Heart right ventricle (tissue), 16 donors: Measurements from ENCODE around the gene POPDC2. TPM values are rescaled to one million over a fixed set of nuclear protein-coding genes. Genes with fewer than 3 reads are reported as not detected.

Experiments
- ATAC-seq, 8 donors: fragments of 200-7000 bp; cut with Tn5 transposase; one replicate each; pipeline ENCODE4 v1.9.1; 2020; ENCODE audit warnings: mild to moderate bottlenecking in 8 of 8, moderate library complexity in 8 of 8, moderate number of reproducible peaks in 1 of 8
- DNase-seq, 2 donors: peaks; one replicate each; pipeline ENCODE4 v3.0.0-alpha.2; 2020
- H3K27ac ChIP-seq, 10 donors: fragments of 200-600 bp; sonication (generic) in 2 of 10; one replicate each; pipeline versions ENCODE4 v1.5.0 to v1.8.0; 2020 to 2022; ENCODE audit warnings: mild to moderate bottlenecking in 3 of 10
- H3K27me3 ChIP-seq, 7 donors: fragments of 200-600 bp; one replicate each; pipeline ENCODE4 v1.8.0; 2021 to 2022; ENCODE audit warnings: mild to moderate bottlenecking in 2 of 7
- H3K36me3 ChIP-seq, 9 donors: fragments of 200-600 bp; sonication (generic) in 1 of 9; one replicate each; pipeline versions ENCODE4 v1.5.0 to v1.8.0; 2020 to 2022; ENCODE audit warnings: mild to moderate bottlenecking in 2 of 9
- H3K4me1 ChIP-seq, 9 donors: fragments of 200-600 bp; sonication (generic) in 1 of 9; one replicate each; pipeline versions ENCODE4 v1.5.0 to v1.8.0; 2020 to 2022; ENCODE audit warnings: mild to moderate bottlenecking in 4 of 9
- H3K4me3 ChIP-seq, 10 donors: fragments of 200-600 bp; sonication (generic) in 2 of 10; one replicate each; pipeline versions ENCODE4 v1.5.0 to v1.8.0; 2020 to 2022; ENCODE audit warnings: mild to moderate bottlenecking in 7 of 10, moderate library complexity in 2 of 10
- H3K9me3 ChIP-seq, 11 donors: fragments of 200-600 bp in 10 of 11; sonication (generic) in 2 of 11; one replicate each; pipeline versions ENCODE4 v1.5.0 to v1.8.0; 2013 to 2022; ENCODE audit warnings: mild to moderate bottlenecking in 2 of 11, control low read depth in 1 of 11, moderate library complexity in 1 of 11
- CTCF ChIP-seq, 9 donors: fragments of 200-600 bp; sonication (generic) in 2 of 9; IDR thresholded peaks; one replicate each; pipeline versions ENCODE4 v1.5.0 to v1.8.0; 2021 to 2022; ENCODE audit warnings: antibody characterized with exemption in 9 of 9, mild to moderate bottlenecking in 5 of 9, moderate library complexity in 1 of 9
- WGBS, 2 donors: extraction: QIAGEN DNeasy Blood & Tissue Kit; methylation state at CpG; one replicate each; pipeline ENCODE4 v1.1.7; 2013; ENCODE audit warnings: inconsistent platforms in 1 of 2; 5-methylcytosine and 5-hydroxymethylcytosine counted together
- intact Hi-C, 10 donors: fragments of 100-400 bp; cut with DNase I; formaldehyde crosslinking; loops; one replicate each; pipeline versions ENCODE4 v1.11.1 to v1.14.2; 2022
- polyA plus RNA-seq, 2 donors: library from polyadenylated mRNA; stranded (reverse); fragments of 200-250 nt; gene quantifications; one replicate each; pipeline ENCODE4 v1.2.3, GENCODE V29; 2013
- total RNA-seq, 10 donors: library from RNA; stranded (reverse); fragmentation: NEBNext Ultra II Directional in 3 of 10; extraction: Animal tissue kit (Norgen Biotek cat#: 25700) in 3 of 10; gene quantifications; one replicate each; pipeline versions ENCODE4 v1.2.1 to v1.2.4, GENCODE V29; 2021 to 2023
- donor health status: Arrhythmogenic right ventricular cardiomyopathy.
- donor health status: ischemic (EF 13 %, LVEDD 7.1; RV severe dilation, severe dysfunction).
- donor health status: healthy with polysubstance abuse.
- donor health status: DM: no; HTN: yes; CAD: no.
- donor health status: DM: no; HTN: no; CAD: no.
- donor health status: ischemic (EF 25% LVEDD 6.9; RV normal size, moderate dysfunction).
- donor health status: ischemic (EF 25% LVEDD 5.7; RV mildly dilated, moderate dysfunction).
- donor health status: healthy.
- donor health status: DM: yes; HTN: yes; CAD: no.
- donor health status: Ischemic cardiomyopathy.
- donor health status: ischemic (EF 35%, LVEDD 5.7; RV mildly dilated, moderate dysfunction).
- donor health status: nonischemic (EF 11% LVEDD 7.7; RV severe dilation, severe dysfunction).
- donor health status: DM: yes; HTN: yes; CAD: no.
- donor health status: PGD.
- donor health status: ischemic (EF 29% LVEDD 5.4; RV normal size, mild dysfunction).
- donor health status: nonischemic (EF 23%, LVEDD 6.1; RV moderate dilation, normal function).

The POPDC2 gene
- total and polyA plus RNA-seq, 12 donors = 351 to 928 (median 732) TPM

GRCh38 chr3:119594066-119594465 lies 66.3 kb downstream of the POPDC2 start:
- WGBS, 2 donors = 88 to 90% methylated on average over 5 of the region's 5 CpGs
- Histone ChIP-seq H3K9me3 (peaks cover 0 to 3% (median 0%) of the 10 kb centered on the region in 11 donors), H3K27me3 (no peaks in the 10 kb centered on the region), H3K27ac (no peak overlapping the region), H3K36me3 (peaks cover 0 to 8% (median 0%) of the 10 kb centered on the region in 9 donors), H3K4me1 (peaks cover 6 to 45% (median 38%) of the 10 kb centered on the region in 9 donors), H3K4me3 (no peak overlapping the region)
- ATAC-seq (no peak), DNase-seq (no peak)
- intact Hi-C loops = loop anchor here in 1 of 10 donors (10.0 kb wide), 1 partner anchor 81 kb away; the partner anchor contains the start of gene COX17
- TF ChIP-seq CTCF (IDR thresholded peaks at IDR 0.05) = no peak

- intact Hi-C loops = loop anchor here in 1 of 10 donors (10.0 kb wide), 1 partner anchor 82 kb away; the partner anchor contains the start of gene COX17
- Histone ChIP-seq H3K27me3 (no peaks in the 10 kb centered on the region), H3K9me3 (peaks cover 0 to 3% (median 0%) of the 10 kb centered on the region in 11 donors), H3K36me3 (peaks cover 0 to 19% (median 0%) of the 10 kb centered on the region in 9 donors), H3K4me1 (peaks cover 6 to 46% (median 26%) of the 10 kb centered on the region in 9 donors), H3K27ac (no peak overlapping the region), H3K4me3 (no peak overlapping the region)
- no peak for ATAC-seq
- 73 to 74% methylated on average over 1 of the region's 1 CpG for WGBS, 2 donors
- no peak for DNase-seq
- TF ChIP-seq CTCF (IDR thresholded peaks at IDR 0.05) = no peak
These were observed 67.5 kb downstream of the POPDC2 start for GRCh38 chr3:119592861-119593260.

Other genes starting within 250 kb of the POPDC2 start
- gene TMEM39A, start 197.0 kb downstream of the POPDC2 start, total RNA-seq = 10 to 100 TPM in 9 of 10 donors, 1 to 10 TPM in 1; 9.7 to 25.8 (median 13.5) TPM
- gene TMEM39A, start 197.0 kb downstream of the POPDC2 start, polyA plus RNA-seq = 10 to 100 TPM in 1 of 2 donors, 1 to 10 TPM in 1; 8.4 to 11.9 TPM
- gene POGLUT1, start 191.6 kb downstream of the POPDC2 start, total RNA-seq = 10 to 100 TPM in 1 of 10 donors, 1 to 10 TPM in 9; 2.8 to 13.2 (median 6.7) TPM
- gene POGLUT1, start 191.6 kb downstream of the POPDC2 start, polyA plus RNA-seq = 10 to 100 TPM in 1 of 2 donors, 1 to 10 TPM in 1; 8.6 to 17.0 TPM
- 100 to 1,000 TPM; 213 to 379 (median 240) TPM for gene TIMMDC1, start 162.0 kb downstream of the POPDC2 start, total RNA-seq
- 100 to 1,000 TPM in 1 of 2 donors, 10 to 100 TPM in 1; 90.3 to 126 TPM for gene TIMMDC1, start 162.0 kb downstream of the POPDC2 start, polyA plus RNA-seq
- gene CD80, start 101.0 kb downstream of the POPDC2 start, total RNA-seq = 1 to 10 TPM in 1 of 10 donors, under 1 TPM in 4, not detected in 5; 0.12 to 1.6 (median 0.34) TPM
- gene CD80, start 101.0 kb downstream of the POPDC2 start, polyA plus RNA-seq = under 1 TPM in 1 of 2 donors, not detected in 1; 0.01 TPM
- gene ADPRH, start 81.1 kb downstream of the POPDC2 start, total RNA-seq = 10 to 100 TPM in 6 of 10 donors, 1 to 10 TPM in 4; 7.5 to 16.9 (median 12.6) TPM
- gene ADPRH, start 81.1 kb downstream of the POPDC2 start, polyA plus RNA-seq = 1 to 10 TPM; 5.6 to 7.9 TPM
- gene PLA1A, start 62.7 kb downstream of the POPDC2 start, total RNA-seq = 10 to 100 TPM in 1 of 10 donors, 1 to 10 TPM in 6, under 1 TPM in 3; 0.55 to 19.3 (median 1.9) TPM
- gene PLA1A, start 62.7 kb downstream of the POPDC2 start, polyA plus RNA-seq = 1 to 10 TPM; 1.1 to 3.7 TPM
- gene COX17, start 16.8 kb upstream of the POPDC2 start, total RNA-seq = 100 to 1,000 TPM in 6 of 10 donors, 10 to 100 TPM in 4; 76.2 to 175 (median 107) TPM
- gene COX17, start 16.8 kb upstream of the POPDC2 start, polyA plus RNA-seq = 100 to 1,000 TPM; 228 to 733 TPM
- gene CFAP91, start 42.4 kb upstream of the POPDC2 start, total RNA-seq = under 1 TPM; 0.19 to 0.92 (median 0.49) TPM
- 1 to 10 TPM in 1 of 2 donors, under 1 TPM in 1; 0.25 to 1.6 TPM for gene CFAP91, start 42.4 kb upstream of the POPDC2 start, polyA plus RNA-seq
- under 1 TPM in 7 of 10 donors, not detected in 3; 0.11 to 0.31 (median 0.21) TPM for gene NR1I2, start 121.5 kb upstream of the POPDC2 start, total RNA-seq
- under 1 TPM; 0.03 to 0.15 TPM for gene NR1I2, start 121.5 kb upstream of the POPDC2 start, polyA plus RNA-seq